ENCODE measurements around the gene DNAJB4.
"Not testable (repeated sequence)": the region's sequence is repeated elsewhere in the genome, so short reads cannot be mapped to it uniquely, and the experiment has no call there.

The DNAJB4 gene

DNA sequence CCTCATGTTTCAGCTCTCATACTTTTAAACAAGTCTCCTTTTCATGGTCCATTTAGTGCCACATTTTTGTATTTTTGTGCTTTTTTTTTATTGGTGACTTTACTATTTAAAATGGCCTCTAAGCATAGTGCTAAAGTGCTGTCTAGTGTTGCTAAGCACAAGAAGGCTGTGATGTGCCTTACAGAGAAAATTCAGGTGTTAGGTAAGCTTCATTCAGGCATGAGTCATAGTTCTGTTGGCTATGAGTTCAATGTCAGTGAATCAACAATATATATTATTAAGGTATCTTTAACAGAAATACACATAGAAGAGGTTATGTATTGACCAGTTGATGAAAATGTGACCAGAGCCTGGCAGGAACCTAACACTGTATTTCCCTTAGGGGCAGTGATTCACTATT, 13.1 kb upstream of the DNAJB4 start:
- no peak for FAIRE-seq

DNA sequence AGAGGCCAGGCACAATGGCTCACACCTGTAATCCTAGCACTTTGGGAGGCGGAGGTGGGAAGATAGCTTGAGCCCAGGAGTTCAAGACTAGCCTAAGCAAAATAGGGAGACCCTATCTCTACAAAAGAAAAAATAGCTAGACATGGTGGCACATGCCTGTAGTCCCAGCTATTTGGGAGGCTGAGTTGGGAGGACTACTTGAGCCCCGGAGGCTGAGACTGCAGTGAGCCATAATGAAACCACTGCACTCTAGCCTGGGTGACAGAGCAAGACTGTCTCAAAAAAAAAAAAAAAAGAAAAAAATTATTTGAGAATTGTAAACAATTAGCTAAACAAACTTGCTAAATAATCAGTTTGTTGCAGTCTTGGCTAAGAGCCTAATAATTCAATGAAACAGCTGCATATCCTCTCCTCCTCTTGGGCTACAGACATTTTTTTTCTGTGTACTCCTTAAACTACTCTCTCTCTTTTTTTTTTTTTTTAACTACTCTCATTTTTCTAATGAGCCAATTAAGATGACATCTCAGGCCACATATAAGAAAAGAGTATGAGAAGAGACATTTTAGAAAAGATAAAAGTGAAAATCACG, 10.5 kb upstream of the DNAJB4 start:
- FAIRE-seq, result peak; percentile 74

DNA sequence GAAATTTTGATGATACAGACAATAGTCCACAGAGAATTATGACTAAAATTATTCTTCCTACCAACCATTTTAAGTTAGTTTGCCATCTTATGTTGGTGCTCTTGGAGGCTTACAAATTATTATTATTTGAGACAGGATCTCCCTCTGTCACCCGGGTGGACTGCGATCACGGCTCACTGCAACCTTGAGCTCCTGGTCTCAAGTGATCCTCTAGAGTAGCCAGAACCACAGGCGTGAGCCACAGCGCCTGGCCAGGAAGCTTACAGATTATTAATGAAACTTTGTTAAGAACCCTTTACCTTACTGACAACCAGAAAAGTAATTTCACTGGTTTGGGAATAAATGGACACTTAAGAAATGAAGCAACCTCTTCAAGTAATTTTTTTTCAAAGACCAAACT, 8.0 kb upstream of the DNAJB4 start:
- FAIRE-seq, result no peak

DNA sequence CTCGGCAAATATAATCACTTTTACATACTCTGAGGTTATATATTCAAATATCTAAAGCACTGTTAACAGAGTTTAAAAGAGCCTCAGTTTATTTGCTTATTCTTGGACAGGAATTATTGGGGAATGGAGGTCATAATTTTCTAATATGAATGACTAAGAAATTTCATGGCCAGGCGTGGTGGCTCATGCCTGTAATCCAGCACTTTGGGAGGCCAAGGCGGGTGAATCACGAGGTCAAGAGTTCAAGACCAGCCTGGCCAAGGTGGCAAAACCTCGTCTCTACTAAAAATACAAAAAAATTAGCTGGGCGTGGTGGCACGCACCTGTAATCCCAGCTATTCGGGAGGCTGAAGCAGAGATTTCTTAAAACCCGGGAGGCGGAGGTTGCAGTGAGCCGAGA, 4.2 kb upstream of the DNAJB4 start:
- not testable (repeated sequence) for FAIRE-seq

DNA sequence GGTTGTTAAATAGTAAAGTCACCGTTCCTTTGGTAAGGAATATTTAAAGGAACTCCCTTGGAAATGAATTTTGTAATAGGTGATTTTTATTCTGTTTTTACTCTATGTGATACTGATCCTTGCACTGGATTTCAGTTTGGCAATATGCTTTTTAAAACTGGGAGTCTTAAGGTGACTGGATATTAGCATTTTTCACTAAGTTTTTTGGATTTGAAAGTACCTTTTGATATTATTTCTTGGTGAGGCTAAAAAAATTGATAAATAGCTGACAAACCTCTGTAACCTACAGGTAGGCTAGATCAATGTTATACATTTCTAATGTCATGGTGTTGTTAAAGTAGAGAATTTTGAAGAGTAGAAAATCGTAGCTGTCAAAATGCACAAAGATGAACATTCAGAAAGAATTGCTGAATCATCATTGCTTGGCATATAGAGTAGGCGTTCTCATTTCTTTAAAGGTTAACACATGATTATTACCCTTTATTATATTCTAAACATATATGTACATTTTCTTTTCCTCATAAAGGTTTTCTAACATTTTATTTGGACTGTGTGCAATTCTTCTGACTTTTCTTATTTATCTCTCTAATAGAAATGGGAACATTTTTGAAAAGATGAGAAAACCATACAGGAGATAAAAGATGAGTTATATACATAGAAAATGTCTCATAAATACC, 1.5 kb upstream of the DNAJB4 start:
- FAIRE-seq, result no peak

DNA sequence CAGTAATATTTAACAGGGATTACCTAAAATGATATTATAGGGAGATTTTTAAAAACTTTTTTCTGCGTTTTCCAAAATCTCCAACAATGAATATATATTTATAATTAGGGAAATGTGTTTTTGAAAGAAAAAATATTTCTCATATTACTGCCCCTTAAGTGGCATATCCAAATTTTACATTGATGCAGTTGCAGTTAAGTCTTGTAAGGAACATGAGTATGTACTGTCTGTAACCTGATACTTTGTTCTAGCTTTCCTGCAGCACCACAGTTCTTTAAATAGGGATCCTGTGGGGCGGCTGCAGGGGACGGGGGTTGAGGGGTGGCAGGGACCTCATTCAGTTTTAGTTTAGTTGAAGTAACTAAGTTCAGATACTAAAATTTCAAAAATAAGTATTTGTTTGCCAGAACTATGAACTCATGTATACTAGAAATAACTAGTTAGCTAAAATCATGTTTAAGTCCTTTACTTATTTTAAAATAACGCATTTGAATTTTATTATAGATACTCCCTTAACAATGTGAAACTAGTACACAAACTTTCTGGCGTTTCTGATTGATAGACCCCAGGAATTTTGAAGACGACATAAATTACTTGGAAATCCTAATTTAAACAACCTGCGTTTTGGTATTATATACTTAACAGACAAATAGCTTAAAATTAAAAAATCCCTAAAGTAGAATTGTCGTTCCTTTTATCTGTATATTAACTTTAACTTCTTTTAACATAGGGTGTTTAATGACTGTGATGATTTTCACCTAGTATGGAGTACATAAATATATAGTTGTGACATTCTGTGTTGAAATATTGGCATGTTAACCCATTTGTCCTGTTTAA, 639 bp upstream of the DNAJB4 start:
- peak; percentile 87 for FAIRE-seq

DNA sequence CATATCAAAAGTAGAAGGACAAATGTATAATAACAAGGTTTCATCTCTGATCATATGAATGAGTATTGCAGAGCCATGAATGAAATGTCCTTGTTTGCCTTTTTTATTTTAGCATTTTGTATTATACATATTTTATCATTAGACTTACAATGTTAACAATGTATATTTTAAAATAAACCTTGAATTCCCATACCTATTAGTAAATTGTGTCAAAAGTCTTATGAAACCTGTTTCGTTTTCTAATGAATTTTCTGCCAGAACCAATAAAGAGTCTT, 646 bp downstream of the DNAJB4 start:
- FAIRE-seq, result no peak

DNA sequence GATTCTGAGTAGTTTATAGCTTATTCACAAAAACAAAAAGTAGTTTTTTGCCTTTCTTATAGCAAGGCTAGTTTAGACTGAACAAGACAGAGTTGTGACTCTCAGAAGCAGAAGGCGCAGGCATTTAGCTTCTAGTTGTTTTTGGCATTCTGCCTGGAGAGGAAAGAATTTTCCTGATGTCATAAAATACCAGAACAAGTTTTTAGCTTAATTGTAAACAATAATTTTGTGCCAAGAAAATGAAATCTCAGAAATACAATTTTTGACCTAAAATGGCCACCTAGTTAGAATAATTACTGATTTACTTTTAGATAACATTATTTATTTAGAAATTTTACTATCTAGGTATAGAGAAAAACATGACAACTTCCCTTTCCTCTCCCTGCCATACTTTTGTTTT, 1.0 kb downstream of the DNAJB4 start:
- FAIRE-seq, result peak; percentile 96

DNA sequence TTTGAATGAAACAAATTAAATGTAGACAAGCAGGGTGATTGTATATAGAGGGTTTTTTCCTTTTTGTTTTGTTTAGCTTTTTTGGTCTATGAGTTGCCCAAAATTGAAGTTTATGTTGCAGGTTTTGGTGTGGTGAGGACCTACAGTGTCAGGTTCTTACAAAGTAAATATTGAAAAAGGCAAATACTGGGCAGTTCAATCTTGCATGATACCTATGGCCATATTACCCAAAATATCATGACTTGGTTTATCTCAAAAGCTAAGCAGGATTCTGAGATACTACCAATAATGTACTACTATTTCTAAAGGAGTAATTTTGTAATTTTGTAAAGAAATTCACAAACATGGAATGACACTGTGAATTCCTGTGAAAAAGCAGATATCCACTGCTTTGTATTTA, 1.8 kb downstream of the DNAJB4 start:
- no peak for FAIRE-seq

DNA sequence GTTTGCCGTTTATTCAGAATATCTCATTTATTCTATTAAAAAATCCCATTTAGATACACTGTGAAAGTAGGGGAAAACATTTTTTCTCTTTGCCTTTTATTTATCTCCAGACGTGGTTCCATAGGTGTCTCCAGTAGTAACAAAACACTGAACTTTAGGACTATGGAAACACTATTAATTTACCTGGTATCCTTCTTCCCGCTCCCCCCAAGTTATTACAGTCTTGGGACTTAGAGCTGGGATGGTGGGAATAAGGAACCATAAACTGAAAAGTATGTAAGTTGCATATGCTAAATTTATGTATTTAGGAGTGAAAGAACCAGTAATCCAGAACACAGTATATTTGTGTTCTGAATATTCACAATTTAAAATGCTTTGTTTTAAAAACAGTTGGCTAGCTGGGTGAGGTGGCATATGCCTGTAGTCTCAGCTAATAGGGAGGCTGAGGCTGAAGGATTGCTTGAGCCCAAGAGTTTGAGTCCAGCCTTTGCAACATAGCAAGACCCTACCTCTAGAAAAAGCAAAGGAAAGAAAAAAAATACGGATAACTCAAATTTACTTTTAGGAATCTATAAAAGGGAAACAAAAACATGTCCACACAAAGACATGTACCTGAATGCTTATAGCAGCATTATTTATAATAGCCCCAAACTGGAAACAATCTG, 3.1 kb downstream of the DNAJB4 start:
- FAIRE-seq, result no peak

DNA sequence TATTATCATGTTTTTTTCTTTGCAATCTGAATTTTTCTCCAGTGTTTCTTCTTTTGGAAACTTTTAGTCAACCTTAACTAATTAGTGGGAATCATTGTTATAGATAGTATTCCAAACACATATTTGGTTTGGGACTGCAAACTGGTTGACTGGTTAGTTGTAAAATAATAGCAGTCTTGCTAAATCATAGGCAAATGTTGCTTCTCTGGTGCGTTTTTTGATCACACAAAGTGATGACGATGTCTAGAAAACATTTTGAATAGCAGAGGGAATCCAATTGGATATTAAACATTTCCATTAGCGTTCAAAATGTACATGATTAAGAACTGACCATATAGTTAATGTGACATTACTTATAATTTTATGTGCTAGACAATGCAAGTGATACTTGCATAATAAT, 4.5 kb downstream of the DNAJB4 start:
- no peak for FAIRE-seq

DNA sequence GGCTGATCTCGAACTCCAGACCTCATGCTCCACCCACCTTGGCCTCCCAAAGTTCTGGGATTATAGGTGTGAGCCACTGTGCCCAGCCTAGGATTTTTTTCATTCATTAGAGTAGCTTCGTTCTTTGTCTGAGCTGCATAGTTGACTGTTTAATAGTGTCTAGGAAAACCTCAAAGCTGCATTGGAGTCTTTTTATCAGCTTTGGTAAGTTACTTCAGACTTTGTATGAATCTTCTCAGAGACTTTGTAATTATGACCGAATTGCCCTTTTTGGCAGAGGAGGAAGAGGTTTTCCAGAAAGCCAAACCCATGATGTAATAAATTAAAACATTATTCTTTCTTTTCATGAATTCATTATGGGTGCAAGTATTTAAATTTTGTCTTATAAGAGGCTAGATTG, 5.1 kb downstream of the DNAJB4 start:
- FAIRE-seq, result no peak

DNA sequence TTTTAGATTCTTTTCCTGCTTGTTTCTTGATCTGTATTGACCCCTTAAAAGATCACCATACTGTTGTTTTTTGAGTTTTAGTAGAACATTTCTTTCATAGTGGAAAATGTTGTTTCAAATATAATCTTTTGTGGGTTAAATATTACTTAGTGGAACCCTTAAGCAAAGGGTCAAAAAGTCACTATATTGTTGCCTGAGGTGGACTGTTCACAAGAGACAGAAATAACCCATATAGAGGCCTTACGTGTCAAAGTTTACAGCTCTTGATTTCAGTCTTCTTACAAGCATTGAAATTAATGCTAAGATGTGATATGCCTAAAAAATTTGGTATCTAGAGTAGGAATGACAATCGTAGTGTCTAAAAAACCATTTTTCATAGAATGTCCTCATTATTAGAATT, 6.3 kb downstream of the DNAJB4 start:
- no peak for FAIRE-seq

DNA sequence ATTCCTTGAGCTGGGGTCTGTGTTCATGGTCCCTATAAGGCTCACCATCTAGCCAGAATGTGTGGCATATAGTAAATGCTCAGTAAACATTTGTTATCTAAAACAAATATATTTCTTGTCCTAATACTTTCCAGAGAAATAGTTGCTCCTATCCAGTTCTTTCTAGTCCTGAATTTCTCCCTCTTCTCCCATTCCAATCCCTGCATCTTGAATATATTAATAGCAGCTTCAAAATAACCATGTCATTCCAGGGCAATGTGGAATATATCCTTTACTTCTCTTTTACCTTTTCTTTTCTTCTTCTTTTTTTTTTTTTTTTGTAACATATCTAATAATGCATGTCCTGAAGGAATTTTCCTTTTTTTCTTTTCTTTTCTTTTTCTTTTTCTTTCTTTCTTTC, 10.4 kb downstream of the DNAJB4 start:
- FAIRE-seq, result no peak

DNA sequence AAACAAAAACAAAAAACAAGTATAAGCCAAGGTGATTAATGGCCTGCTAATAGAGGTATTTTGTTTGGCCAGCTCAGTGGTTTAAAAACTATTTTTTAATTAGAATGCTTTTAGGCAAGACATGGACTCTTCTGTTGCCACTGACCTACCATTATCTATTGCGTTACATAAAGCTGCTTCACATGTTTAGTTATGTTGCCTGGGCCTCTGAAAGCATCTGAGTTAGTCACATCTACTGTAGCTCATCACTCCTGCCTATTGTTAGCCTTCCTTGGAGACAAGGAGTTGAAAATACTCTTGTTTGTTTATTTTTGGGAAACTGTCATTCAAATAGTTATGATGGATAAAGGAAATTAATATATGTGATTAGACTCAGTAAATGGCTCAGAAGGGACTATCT, 14.3 kb downstream of the DNAJB4 start:
- no peak for FAIRE-seq

DNA sequence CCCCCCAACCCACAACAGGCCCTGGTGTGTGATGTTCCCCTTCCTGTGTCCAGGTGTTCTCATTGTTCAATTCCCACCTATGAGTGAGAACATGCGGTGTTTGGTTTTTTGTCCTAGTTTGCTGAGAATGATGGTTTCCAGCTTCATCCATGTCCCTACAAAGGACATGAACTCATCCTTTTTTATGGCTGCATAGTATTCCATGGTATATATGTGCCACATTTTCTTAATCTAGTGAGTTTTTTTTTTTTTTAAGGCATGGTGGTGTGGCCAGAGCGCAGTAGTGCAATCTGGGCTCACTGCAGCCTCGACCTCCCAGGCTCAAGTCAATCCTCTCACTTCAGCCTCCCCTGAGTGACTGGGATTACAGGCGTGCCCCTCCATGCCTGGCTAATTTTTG, 16.4 kb downstream of the DNAJB4 start:
- FAIRE-seq, result not testable (repeated sequence)

DNA sequence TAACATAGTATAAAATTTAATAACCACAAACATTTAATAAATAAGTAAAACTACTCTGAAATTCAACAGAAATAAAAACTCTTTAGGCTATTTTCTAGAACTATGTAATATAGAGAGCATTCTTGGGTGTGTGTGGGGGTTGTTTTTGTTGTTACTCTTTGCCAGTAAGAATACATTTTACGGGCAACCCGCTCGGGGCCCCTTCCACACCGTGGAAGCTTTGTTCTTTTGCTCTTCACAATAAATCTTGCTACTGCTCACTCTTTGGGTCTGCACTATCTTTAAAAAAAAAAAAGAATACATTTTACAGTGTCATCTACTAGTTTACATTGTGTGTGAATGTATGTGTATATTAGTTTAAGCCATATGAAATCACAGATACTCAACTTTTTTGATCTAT, 25.1 kb downstream of the DNAJB4 start:
- no peak for FAIRE-seq

DNA sequence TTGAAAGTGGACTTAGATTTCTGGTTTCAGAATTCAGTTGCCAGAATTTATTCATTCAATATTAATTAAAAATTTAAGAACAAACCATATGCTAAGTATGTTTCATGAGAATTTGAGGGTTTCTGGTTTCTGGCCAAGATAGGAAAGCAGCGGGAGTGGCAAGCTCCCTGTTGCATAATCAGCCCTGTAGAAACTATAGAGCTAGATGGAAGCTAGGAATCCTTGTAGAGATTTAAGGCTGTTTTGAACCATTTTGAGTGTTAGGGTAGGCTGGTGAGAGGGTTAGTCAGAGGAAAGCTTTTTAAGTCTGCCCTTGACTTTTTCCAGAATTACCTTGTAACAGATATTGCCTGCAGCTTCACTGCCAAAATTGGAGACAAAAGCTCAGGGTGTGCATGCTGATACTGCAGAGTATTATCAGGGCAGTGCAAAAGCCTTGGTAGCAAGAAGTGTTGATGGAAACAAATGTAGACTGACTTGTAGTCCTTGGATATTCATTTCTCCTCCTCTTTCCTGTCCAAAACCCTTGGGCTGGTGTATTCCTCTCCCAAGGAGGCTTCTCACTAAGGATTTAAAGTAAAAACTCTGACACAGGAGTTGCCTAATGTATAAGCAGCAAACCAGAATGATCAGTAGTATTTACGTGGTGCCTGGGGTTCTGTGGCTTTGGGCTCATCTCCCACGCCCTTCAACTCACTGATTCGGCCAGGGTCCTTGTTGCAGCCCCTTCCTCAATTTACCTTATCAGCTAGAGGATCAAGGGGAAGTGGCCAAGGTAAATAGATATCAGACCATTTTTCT, 28.5 kb downstream of the DNAJB4 start:
- FAIRE-seq, result no peak

DNA sequence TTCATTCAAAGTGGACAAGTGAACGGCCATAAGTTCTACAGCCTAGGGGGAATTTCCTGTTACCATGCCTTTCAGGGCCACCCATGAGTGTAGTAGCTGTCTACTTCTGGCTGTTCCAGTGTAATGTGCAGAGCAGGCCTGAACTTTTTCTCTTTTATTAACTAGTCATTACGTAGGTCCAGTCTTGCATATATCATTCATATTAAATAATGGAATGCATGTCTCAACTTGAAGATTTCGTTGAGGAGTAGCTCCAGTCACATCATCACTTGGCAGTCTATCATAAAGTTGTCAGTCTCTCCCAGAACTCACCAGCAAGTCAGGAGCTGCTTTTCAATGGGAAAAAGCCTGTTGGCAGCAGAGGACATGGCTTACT, 29.0 kb downstream of the DNAJB4 start:
- FAIRE-seq, result no peak

DNA sequence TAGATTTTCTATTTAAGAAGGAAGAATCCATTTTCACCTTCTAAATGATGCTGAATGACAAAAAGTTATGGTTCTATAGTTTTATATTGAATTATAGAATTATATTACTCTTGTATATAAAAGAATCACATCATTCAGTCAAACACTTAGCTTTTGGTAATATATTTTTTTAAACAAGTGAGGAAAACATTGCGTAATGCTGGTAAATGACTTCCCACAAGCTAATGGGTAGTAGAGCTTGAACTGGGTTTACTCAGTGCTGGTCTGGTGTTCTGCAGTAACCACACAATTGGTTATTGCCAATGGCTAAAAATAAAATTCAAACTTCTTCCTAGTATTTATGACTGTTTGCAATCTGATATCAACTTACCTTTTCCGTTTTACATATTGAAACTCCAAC, 30.4 kb downstream of the DNAJB4 start:
- no peak for FAIRE-seq

DNA sequence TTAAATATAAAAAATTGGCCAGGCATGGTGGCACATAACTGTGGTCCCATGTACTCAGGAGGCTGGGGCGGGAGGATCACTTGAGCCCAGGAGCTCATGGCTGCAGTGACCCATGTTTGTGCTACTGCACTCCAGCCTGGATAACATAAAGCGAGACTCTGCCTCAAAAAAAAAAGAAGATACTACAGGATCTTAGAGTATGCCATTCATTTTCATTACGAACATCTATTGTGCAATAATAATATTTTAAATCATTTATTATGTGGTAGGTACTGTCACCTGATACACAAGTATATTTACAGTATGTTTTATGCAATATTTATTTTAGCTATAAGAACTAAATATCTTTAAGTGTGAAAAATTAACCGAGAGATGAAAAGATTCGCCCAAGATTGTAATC, 31.7 kb downstream of the DNAJB4 start:
- FAIRE-seq, result no peak

DNA sequence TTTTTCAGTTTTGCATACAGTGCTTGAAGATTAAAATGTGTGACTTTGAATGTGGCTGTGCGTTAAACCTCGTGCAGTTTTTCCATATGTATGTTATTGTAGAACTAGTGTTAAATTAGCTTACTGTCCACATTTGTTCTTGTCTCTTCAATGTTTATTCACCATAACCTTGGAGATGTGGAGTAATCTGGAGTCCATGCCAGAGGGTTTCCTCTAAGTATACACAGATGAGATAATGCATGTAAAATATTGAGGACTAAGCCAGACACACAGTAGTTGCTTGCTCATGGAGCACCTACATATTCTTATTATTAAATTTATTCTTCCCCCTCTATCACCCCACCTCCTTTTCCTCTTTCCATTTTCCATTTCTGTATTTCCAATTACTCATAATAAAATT, 33.3 kb downstream of the DNAJB4 start:
- FAIRE-seq, result no peak

DNA sequence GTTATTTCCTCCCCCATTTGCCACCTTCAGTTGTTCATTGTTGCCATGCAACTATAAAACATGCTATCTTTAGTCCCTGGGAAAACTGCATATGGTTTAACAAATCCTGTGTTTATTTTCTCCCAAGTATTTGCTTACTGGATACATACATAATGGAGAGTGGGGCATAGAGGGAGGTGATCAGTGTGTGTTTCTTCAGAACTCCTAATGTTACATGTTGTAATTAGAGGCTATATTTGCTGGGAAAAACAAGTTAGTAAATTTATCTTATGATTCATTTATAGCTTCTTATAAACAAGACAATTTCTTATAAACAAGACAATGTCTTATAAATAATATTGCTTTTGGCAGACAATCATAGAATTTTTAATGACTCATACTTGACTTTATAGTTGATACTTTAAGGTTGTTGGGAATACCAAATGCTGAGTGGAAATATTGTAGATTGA, 33.8 kb downstream of the DNAJB4 start:
- no peak for FAIRE-seq
